OCI-LY3 (cell line): ENCODE measurements around the gene RPS21.

ENCODE experiments used
- H2AFZ ChIP-seq: fragments of 200-600, 300-600 bp; shearing (Covaris generic); 2 replicates; pipeline ENCODE4 v1.6.0; 2014; ENCODE audit warnings: antibody characterized with exemption, low read depth, low read length
- H3K27ac ChIP-seq: fragments of 200-600, 300-600 bp; sonication (generic); 2 replicates; pipeline ENCODE4 v1.5.1; 2014; ENCODE audit warnings: mild to moderate bottlenecking, low read length, moderate library complexity, mixed read lengths
- H3K27me3 ChIP-seq: fragments of 200-600, 300-600 bp; sonication (generic); 2 replicates; pipeline ENCODE4 v1.6.1; 2014; ENCODE audit warnings: low read depth, low read length, mixed read lengths
- H3K36me3 ChIP-seq: fragments of 200-600, 300-600 bp; sonication (generic); replicated peaks from 2 replicates; pipeline ENCODE3; 2014; ENCODE audit warnings: low read depth, low read length, mixed read lengths
- H3K4me1 ChIP-seq: fragments of 300-600, 200-600 bp; sonication (generic); 2 replicates; pipeline ENCODE4 v1.6.1; 2014; ENCODE audit warnings: low read length, mixed read lengths
- H3K4me2 ChIP-seq: fragments of 200-600, 300-600 bp; sonication (generic); 2 replicates; pipeline ENCODE4 v1.6.1; 2014; ENCODE audit warnings: low read length, mixed read lengths
- H3K4me3 ChIP-seq: fragments of 300-600, 200-600 bp; sonication (generic); 2 replicates; pipeline ENCODE4 v1.5.1; 2014; ENCODE audit warnings: antibody characterized with exemption, mild to moderate bottlenecking, low read length, moderate library complexity
- H3K79me2 ChIP-seq: fragments of 300-600, 200-600 bp; shearing (Covaris generic); 2 replicates; pipeline ENCODE4 v1.6.1; 2014; ENCODE audit warnings: mild to moderate bottlenecking, low read length, mixed read lengths
- H3K9ac ChIP-seq: fragments of 300-600, 200-600 bp; shearing (Covaris generic); 2 replicates; pipeline ENCODE4 v1.6.0; 2014; ENCODE audit warnings: mild to moderate bottlenecking, low read length, moderate library complexity
- H3K9me3 ChIP-seq: fragments of 200-600, 300-600 bp; shearing (Covaris generic); 2 replicates; pipeline ENCODE4 v1.6.1; 2014; ENCODE audit warnings: low read length, mixed read lengths; ENCODE audit not compliant: insufficient read depth
- H4K20me1 ChIP-seq: fragments of 200-600, 300-600 bp; sonication (generic); 2 replicates; pipeline ENCODE4 v1.6.1; 2016; ENCODE audit warnings: low read length, mixed read lengths; ENCODE audit not compliant: insufficient read depth
- EZH2phosphoT487 ChIP-seq: fragments of 200-600 bp; shearing (Covaris generic); IDR thresholded peaks from 2 replicates; pipeline ENCODE4 v1.6.1; 2018; ENCODE audit warnings: antibody characterized with exemption, mixed run types, low read depth
- TF ChIP-seq, protein P1 (sequence below): fragments of 200-600, 300-600 bp; sonication (generic); IDR thresholded peaks from 2 replicates; pipeline ENCODE4 v1.5.1; 2014; ENCODE audit warnings: antibody characterized with exemption, low read length, low read depth

Gene RPS21

DNA sequence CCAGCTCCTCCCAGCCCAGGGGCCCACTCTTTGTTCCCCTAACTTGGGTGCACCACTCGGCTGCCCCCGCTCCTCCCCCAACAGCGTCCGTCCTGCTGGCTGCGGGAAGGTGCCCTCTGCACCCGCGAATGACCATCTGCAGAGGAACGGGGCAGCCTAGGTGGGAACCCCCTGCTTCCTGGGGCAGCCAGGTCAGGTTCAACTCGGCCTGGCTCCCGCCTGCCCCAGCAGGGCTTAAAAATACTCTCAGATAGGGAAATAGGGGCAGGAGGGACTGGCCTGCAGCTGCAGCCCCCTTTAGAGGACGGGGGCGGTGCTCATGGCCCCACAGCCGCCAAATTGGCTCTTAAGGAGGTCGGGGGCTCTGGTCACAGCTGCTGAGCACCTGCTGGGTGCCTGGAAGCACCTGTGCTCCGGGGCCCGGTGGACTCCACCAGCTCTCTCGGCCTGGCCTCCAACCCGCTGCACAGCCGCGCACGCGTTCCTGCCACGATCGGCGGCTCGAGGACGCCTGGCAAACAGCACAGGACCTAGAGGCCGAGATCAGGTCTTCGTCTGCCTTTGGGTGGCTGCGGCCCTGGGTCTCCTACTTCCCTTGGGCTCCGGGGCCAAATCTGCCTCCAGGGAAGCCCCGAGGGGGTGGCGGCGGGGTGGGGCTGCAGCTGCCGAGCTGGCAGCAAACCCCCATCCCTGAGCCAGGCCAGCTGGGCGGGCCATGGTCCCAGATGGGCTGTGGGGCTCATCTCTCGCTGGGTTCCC lies 19.1 kb upstream of the RPS21 start:
- Histone ChIP-seq H3K36me3 (no peaks in the 10 kb centered on the region), H3K4me1 (peaks cover 22% of the 10 kb centered on the region), H3K79me2 (no peaks in the 10 kb centered on the region), H3K9ac (peak overlapping the region; percentile 58), H4K20me1 (0 out of 2 replicates have a peak, but pooled peaks cover 7% of the 10 kb centered on the region), H3K27ac (no peak overlapping the region), H3K27me3 (peaks cover 25% of the 10 kb centered on the region), H3K4me2 (peak overlapping the region; percentile 83), H2AFZ (peak overlapping the region; percentile 68), H3K9me3 (no peaks in the 10 kb centered on the region), H3K4me3 (peak overlapping the region; percentile 92)
- TF ChIP-seq EZH2phosphoT487 = no peak
- TF ChIP-seq, protein P1, sequence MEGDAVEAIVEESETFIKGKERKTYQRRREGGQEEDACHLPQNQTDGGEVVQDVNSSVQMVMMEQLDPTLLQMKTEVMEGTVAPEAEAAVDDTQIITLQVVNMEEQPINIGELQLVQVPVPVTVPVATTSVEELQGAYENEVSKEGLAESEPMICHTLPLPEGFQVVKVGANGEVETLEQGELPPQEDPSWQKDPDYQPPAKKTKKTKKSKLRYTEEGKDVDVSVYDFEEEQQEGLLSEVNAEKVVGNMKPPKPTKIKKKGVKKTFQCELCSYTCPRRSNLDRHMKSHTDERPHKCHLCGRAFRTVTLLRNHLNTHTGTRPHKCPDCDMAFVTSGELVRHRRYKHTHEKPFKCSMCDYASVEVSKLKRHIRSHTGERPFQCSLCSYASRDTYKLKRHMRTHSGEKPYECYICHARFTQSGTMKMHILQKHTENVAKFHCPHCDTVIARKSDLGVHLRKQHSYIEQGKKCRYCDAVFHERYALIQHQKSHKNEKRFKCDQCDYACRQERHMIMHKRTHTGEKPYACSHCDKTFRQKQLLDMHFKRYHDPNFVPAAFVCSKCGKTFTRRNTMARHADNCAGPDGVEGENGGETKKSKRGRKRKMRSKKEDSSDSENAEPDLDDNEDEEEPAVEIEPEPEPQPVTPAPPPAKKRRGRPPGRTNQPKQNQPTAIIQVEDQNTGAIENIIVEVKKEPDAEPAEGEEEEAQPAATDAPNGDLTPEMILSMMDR = no peak

DNA sequence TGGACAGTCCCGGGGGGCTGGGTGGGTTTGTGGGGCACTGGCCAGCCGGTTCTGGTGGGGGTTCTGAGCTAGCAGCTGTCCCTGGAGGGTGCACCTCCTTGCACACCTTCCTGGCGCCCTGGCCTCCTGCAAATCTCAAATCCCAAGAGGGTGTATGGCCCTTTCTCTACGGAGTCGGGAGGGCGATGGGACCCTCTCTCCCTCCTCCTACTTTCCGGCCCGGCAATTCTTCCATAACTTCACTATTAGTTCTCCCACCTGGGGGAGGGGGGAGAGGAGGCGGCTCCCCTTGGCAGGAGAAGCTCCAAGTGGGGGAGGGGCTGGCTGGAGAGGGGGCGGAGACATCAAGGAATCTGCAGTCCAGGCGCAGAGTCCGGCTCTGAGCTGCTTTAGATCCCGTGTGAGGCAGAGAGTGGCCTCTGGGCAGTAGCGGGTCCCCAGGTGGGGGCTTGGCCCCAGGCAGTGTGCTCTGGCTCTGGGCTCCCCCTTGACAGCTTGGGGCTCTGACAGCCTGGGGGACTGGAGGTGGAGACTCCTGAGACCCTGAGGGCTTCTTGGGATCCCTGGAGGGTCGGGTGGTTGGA lies 18.4 kb upstream of the RPS21 start:
- Histone ChIP-seq H3K9me3 (no peaks in the 10 kb centered on the region), H3K4me2 (peak overlapping the region; percentile 83), H4K20me1 (0 out of 2 replicates have a peak, but pooled peaks cover 7% of the 10 kb centered on the region), H3K36me3 (no peaks in the 10 kb centered on the region), H2AFZ (no peak overlapping the region; the same call in 1 of the 2 replicates), H3K79me2 (no peaks in the 10 kb centered on the region), H3K4me1 (peaks cover 22% of the 10 kb centered on the region), H3K4me3 (peak overlapping the region; percentile 92), H3K9ac (peak overlapping the region; percentile 58), H3K27ac (no peak overlapping the region), H3K27me3 (peaks cover 25% of the 10 kb centered on the region)
- no peak for TF ChIP-seq EZH2phosphoT487
- TF ChIP-seq, protein P1 = no peak

DNA sequence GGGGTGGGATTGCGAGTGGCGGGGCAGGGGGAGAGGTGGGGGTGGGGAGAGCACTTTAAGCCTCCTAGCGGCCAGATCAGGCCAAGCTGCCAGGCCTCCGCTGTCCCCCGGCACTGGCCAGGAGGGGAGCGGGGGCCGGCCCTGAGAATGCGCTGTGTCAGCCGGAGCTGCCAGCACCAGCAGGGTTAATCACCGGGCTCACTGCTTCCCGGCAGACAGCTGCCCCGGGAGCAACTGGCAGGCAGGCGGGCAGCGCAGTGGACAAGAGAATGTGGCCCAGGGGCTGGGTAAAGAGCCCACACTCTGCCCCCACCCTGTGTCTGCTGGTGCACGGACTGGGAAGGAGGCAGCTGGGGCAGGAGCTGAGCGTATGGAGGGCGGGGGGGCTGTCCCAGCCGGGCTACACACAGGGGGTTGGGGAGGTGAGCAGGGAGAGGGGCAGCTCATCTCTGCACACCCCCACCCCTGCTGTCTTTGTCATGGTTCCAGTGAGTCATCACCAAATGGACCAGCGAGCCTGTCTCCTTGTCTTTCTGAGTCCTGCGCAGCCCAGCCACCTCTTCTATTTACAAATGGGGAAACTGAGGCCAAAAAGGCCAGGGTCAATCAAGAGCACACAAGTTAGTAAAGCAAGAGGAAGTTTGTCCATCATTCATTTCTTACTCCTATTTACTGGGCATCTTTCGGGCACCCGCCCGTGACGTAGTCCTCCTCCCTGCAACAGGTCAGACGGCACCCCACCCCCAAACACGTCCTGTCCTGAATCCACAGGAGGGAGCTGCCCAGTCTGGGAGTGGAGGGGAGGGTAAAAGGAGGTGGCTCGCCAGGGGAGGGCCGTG lies 17.7 kb upstream of the RPS21 start:
- 0 out of 2 replicates have a peak, but pooled peaks cover 7% of the 10 kb centered on the region for H4K20me1 ChIP-seq
- H3K4me3 ChIP-seq = no peak overlapping the region
- no peak overlapping the region for H3K9ac ChIP-seq
- peaks cover 22% of the 10 kb centered on the region for H3K4me1 ChIP-seq
- H3K27me3 ChIP-seq = peaks cover 25% of the 10 kb centered on the region
- no peaks in the 10 kb centered on the region for H3K36me3 ChIP-seq
- H2AFZ ChIP-seq = no peak overlapping the region
- no peaks in the 10 kb centered on the region for H3K9me3 ChIP-seq
- no peaks in the 10 kb centered on the region for H3K79me2 ChIP-seq
- H3K4me2 ChIP-seq = no peak overlapping the region
- TF ChIP-seq EZH2phosphoT487 = no peak
- TF ChIP-seq, protein P1 = peak; percentile 11; the same call in 1 of the 2 replicates
- no peak overlapping the region for H3K27ac ChIP-seq

DNA sequence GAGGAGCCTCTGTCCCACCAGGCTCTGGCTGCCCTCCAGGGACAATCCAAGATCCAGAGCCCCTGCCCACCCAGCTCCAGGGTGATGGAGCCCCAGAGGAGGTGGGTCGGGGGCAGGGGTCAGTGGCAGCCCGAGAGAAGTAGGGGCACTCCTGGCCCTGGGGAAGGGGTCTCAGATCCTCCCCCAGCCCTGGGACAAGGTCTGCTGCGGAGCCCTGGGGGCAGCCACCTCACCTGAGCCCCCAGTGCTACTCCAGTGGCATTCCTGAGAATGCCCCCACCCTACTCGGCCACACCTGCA lies 17.1 kb upstream of the RPS21 start:
- no peaks in the 10 kb centered on the region for H3K36me3 ChIP-seq
- peaks cover 22% of the 10 kb centered on the region for H3K4me1 ChIP-seq
- TF ChIP-seq, protein P1 = no peak
- no peak for TF ChIP-seq EZH2phosphoT487
- H3K27me3 ChIP-seq = peaks cover 25% of the 10 kb centered on the region
- no peak overlapping the region for H3K4me3 ChIP-seq
- H2AFZ ChIP-seq = no peak overlapping the region
- H3K9me3 ChIP-seq = no peaks in the 10 kb centered on the region
- no peak overlapping the region for H3K9ac ChIP-seq
- 0 out of 2 replicates have a peak, but pooled peaks cover 5% of the 10 kb centered on the region for H4K20me1 ChIP-seq
- H3K79me2 ChIP-seq = no peaks in the 10 kb centered on the region
- no peak overlapping the region for H3K27ac ChIP-seq
- H3K4me2 ChIP-seq = no peak overlapping the region
